22Rv1 (cell line): ENCODE results near the gene RPP14.
"Not testable (repeated sequence)": the region's sequence is repeated elsewhere in the genome, so short reads cannot be mapped to it uniquely, and the experiment has no call there.

Source experiments
- H3K27ac ChIP-seq: fragments of 450-650 bp; 2 replicates; pipeline ENCODE4 v1.5.1; 2017
- CTCF ChIP-seq: fragments of 450-650 bp; IDR thresholded peaks from 2 replicates; pipeline ENCODE4 v1.5.1; 2017; ENCODE audit warnings: mild to moderate bottlenecking
- ZFX ChIP-seq: fragments of 450-650 bp; IDR thresholded peaks from 2 replicates; pipeline ENCODE4 v1.6.1; 2017; ENCODE audit warnings: antibody characterized with exemption, borderline replicate concordance

RPP14 gene

GRCh38 chr3:58287354-58287753 lies 18.7 kb upstream of the RPP14 start:
- TF ChIP-seq ZFX (no peak), CTCF (no peak)
- no peak overlapping the region for H3K27ac ChIP-seq

GRCh38 chr3:58288011-58288728 lies 17.9 kb upstream of the RPP14 start:
- no peak overlapping the region for H3K27ac ChIP-seq
- no peak for TF ChIP-seq CTCF
- TF ChIP-seq ZFX, result no peak

GRCh38 chr3:58288964-58289613 lies 17.0 kb upstream of the RPP14 start:
- not testable (repeated sequence) for H3K27ac ChIP-seq

GRCh38 chr3:58290446-58290845 lies 15.6 kb upstream of the RPP14 start:
- H3K27ac ChIP-seq, result not testable (repeated sequence)

GRCh38 chr3:58291671-58292338 lies 14.2 kb upstream of the RPP14 start:
- TF ChIP-seq ZFX (no peak), CTCF (no peak)
- H3K27ac ChIP-seq, result no peak overlapping the region

GRCh38 chr3:58292866-58293265 lies 13.2 kb upstream of the RPP14 start:
- TF ChIP-seq ZFX (no peak), CTCF (no peak)
- no peak overlapping the region for H3K27ac ChIP-seq

GRCh38 chr3:58293516-58293915 lies 12.5 kb upstream of the RPP14 start:
- TF ChIP-seq ZFX, result no peak
- no peak overlapping the region for H3K27ac ChIP-seq

- TF ChIP-seq CTCF (no peak), ZFX (no peak)
- no peak overlapping the region for H3K27ac ChIP-seq
These were observed 9.8 kb upstream of the RPP14 start for GRCh38 chr3:58296269-58296668.

GRCh38 chr3:58296843-58297242 lies 9.2 kb upstream of the RPP14 start:
- H3K27ac ChIP-seq, result no peak overlapping the region
- TF ChIP-seq CTCF (no peak), ZFX (no peak)
